H1 (cell line): Measurements from ENCODE around the gene COASY.

Source experiments
- CBX5 ChIP-seq: fragments of 300-800, 300-1000 bp; sonication (generic); IDR thresholded peaks from 2 replicates; pipeline ENCODE4 v1.7.1; 2016; ENCODE audit warnings: antibody characterized with exemption, low read length, low read depth
- CTCF ChIP-seq, 3 experiments: IDR thresholded peaks; 1 replicate in 2 of 3; 2 replicates in 1 of 3; pipeline versions ENCODE4 v1.5.1 to v1.6.1; 2011; ENCODE audit warnings: low read length in 3 of 3, mild to moderate bottlenecking in 3 of 3, inconsistent platforms in 2 of 3, low read depth in 1 of 3, moderate library complexity in 1 of 3; ENCODE audit not compliant: insufficient read depth in 1 of 3; ENCODE audit errors: control extremely low read depth in 1 of 3
- EZH2 ChIP-seq: fragments of 200-600 bp; sonication (generic); IDR thresholded peaks from 2 replicates; pipeline ENCODE4 v1.7.1; 2012; ENCODE audit warnings: low read depth, mild to moderate bottlenecking, moderate library complexity, low read length, inconsistent platforms; ENCODE audit not compliant: severe bottlenecking
- GTF2F1 ChIP-seq: IDR thresholded peaks from 2 replicates; pipeline ENCODE4 v1.6.1; 2012; ENCODE audit warnings: low read depth, low read length, improper control_type of control experiment, borderline replicate concordance
- NRF1 ChIP-seq: IDR thresholded peaks from 2 replicates; pipeline ENCODE4 v1.6.1; 2011; ENCODE audit warnings: mild to moderate bottlenecking, low read depth, low read length, improper control_type of control experiment
- PHF8 ChIP-seq: fragments of 200-600 bp; sonication (generic); conservative IDR thresholded peaks from 2 replicates; pipeline ENCODE4 v1.7.1; 2012; ENCODE audit warnings: low read depth, mild to moderate bottlenecking, inconsistent platforms, low read length, moderate library complexity
- POLR2AphosphoS5 ChIP-seq: IDR thresholded peaks from 2 replicates; pipeline ENCODE4 v1.6.1; 2011; ENCODE audit warnings: low read depth, low read length
- RFX5 ChIP-seq: IDR thresholded peaks from 2 replicates; pipeline ENCODE4 v1.6.1; 2011; ENCODE audit warnings: low read depth, low read length, improper control_type of control experiment, borderline replicate concordance
- SUZ12 ChIP-seq: fragments of 200-600 bp; sonication (generic); IDR thresholded peaks from 2 replicates; pipeline ENCODE4 v1.6.1; 2012; ENCODE audit warnings: mild to moderate bottlenecking, inconsistent platforms, low read length, moderate library complexity, mixed read lengths

- TF ChIP-seq CTCF (IDR thresholded peaks at IDR 0.05; ENCODE audit: control extremely low read depth in 1 of 3, insufficient read depth in 1 of 3, low read depth in 1 of 3, low read length in 3 of 3) (no peak), EZH2 (no peak), PHF8 (no peak), CBX5 (no peak), POLR2AphosphoS5 (no peak), GTF2F1 (no peak), RFX5 (no peak), SUZ12 (no peak), NRF1 (no peak)
These were observed 3.0 kb downstream of the COASY start for GRCh38 chr17:42564815-42565522.
